Skeletal muscle tissue (tissue), 4 donors: Measurements from ENCODE around the gene TTLL5. TPM values are rescaled to one million over a fixed set of nuclear protein-coding genes. Genes with fewer than 3 reads are reported as not detected.
A peak's percentile ranks its signal among the peaks of the same experiment; 100 is the strongest.

Experiments used
- H3K27ac ChIP-seq: one replicate; pipeline ENCODE4 v1.7.0; 2013; ENCODE audit warnings: mild to moderate bottlenecking, low read depth, low read length, inconsistent platforms
- H3K27me3 ChIP-seq, 3 donors: one replicate each; pipeline ENCODE4 v1.7.0; 2013; ENCODE audit warnings: low read length in 3 of 3; ENCODE audit not compliant: control insufficient read depth in 3 of 3, insufficient read depth in 3 of 3
- H3K36me3 ChIP-seq, 3 donors: one replicate each; pipeline ENCODE4 v1.7.0; 2013; ENCODE audit warnings: low read length in 3 of 3; ENCODE audit not compliant: control insufficient read depth in 3 of 3, insufficient read depth in 3 of 3
- H3K4me1 ChIP-seq, 3 donors: one replicate each; pipeline ENCODE4 v1.7.0; 2013; ENCODE audit warnings: low read length in 3 of 3, mild to moderate bottlenecking in 3 of 3; ENCODE audit not compliant: control insufficient read depth in 3 of 3, insufficient read depth in 3 of 3
- H3K4me3 ChIP-seq, 3 donors: one replicate each; pipeline ENCODE4 v1.7.0; 2013; ENCODE audit warnings: low read length in 3 of 3
- H3K9ac ChIP-seq, 3 donors: one replicate each; pipeline ENCODE4 v1.7.0; 2013; ENCODE audit warnings: low read length in 3 of 3, mild to moderate bottlenecking in 3 of 3, moderate library complexity in 2 of 3, low read depth in 1 of 3
- H3K9me3 ChIP-seq, 3 donors: one replicate each; pipeline ENCODE4 v1.7.0; 2013; ENCODE audit warnings: low read length in 3 of 3; ENCODE audit not compliant: control insufficient read depth in 3 of 3
- total RNA-seq: library from RNA; depleted of rRNA; stranded (reverse); fragments of >200 nt; gene quantifications from one replicate; pipeline ENCODE4 v1.2.3, GENCODE V29; 2014
- donor health status: Osteomylitis.

TTLL5 gene
- total RNA-seq, 1 donor from 2014 or later = 13.6 TPM

GRCh38 chr14:75771595-75771994 is 110.5 kb downstream of the TTLL5 start:
- Histone ChIP-seq H3K27me3 (no peaks in the 10 kb centered on the region), H3K36me3 (peaks cover 0 to 6% (median 0%) of the 10 kb centered on the region in 3 donors), H3K27ac (no peak overlapping the region), H3K4me3 (no peak overlapping the region), H3K9me3 (no peaks in the 10 kb centered on the region), H3K9ac (no peak overlapping the region), H3K4me1 (peaks cover 6 to 11% (median 11%) of the 10 kb centered on the region in 3 donors)

- H3K27ac ChIP-seq = no peak overlapping the region
- no peak overlapping the region for H3K9ac ChIP-seq
- H3K36me3 ChIP-seq = peaks cover 0 to 14% (median 3%) of the 10 kb centered on the region in 3 donors
- H3K9me3 ChIP-seq = no peaks in the 10 kb centered on the region
- H3K27me3 ChIP-seq = no peaks in the 10 kb centered on the region
- H3K4me3 ChIP-seq = no peak overlapping the region
- H3K4me1 ChIP-seq = peaks cover 5 to 7% (median 5%) of the 10 kb centered on the region in 3 donors
These were observed 112.0 kb downstream of the TTLL5 start for GRCh38 chr14:75773046-75773445.

- Histone ChIP-seq H3K9ac (no peak overlapping the region), H3K36me3 (peaks cover 0 to 17% (median 3%) of the 10 kb centered on the region in 3 donors), H3K27ac (no peak overlapping the region), H3K4me3 (no peak overlapping the region), H3K4me1 (peaks cover 7 to 15% (median 7%) of the 10 kb centered on the region in 3 donors), H3K27me3 (no peaks in the 10 kb centered on the region), H3K9me3 (no peaks in the 10 kb centered on the region)
These were observed 120.0 kb downstream of the TTLL5 start for GRCh38 chr14:75781096-75781495.

GRCh38 chr14:75783184-75783583 is 122.1 kb downstream of the TTLL5 start:
- Histone ChIP-seq H3K36me3 (peaks cover 0 to 7% (median 0%) of the 10 kb centered on the region in 3 donors), H3K27ac (peak overlapping the region; percentile 72), H3K4me3 (no peak overlapping the region)

GRCh38 chr14:75783602-75784313 is 122.7 kb downstream of the TTLL5 start:
- Histone ChIP-seq H3K36me3 (peaks cover 0 to 7% (median 0%) of the 10 kb centered on the region in 3 donors), H3K9ac (peak overlapping the region in 1 of 3 donors; percentile 54), H3K4me3 (no peak overlapping the region), H3K27ac (peak overlapping the region; percentile 72), H3K4me1 (peaks cover 7 to 15% (median 7%) of the 10 kb centered on the region in 3 donors), H3K27me3 (no peaks in the 10 kb centered on the region), H3K9me3 (no peaks in the 10 kb centered on the region)

More at GRCh38 chr14:75783184-75783583, 122.1 kb downstream of the TTLL5 start:
- no peak overlapping the region for H3K9ac ChIP-seq
- no peaks in the 10 kb centered on the region for H3K27me3 ChIP-seq
- no peaks in the 10 kb centered on the region for H3K9me3 ChIP-seq
- peaks cover 7 to 15% (median 7%) of the 10 kb centered on the region in 3 donors for H3K4me1 ChIP-seq

- H3K4me1 ChIP-seq = peaks cover 7 to 15% (median 7%) of the 10 kb centered on the region in 3 donors
- peak overlapping the region; percentile 72 for H3K27ac ChIP-seq
- peak overlapping the region in 1 of 3 donors; percentile 54 for H3K9ac ChIP-seq
- peaks cover 0 to 7% (median 0%) of the 10 kb centered on the region in 3 donors for H3K36me3 ChIP-seq
- no peaks in the 10 kb centered on the region for H3K9me3 ChIP-seq
- no peak overlapping the region for H3K4me3 ChIP-seq
- no peaks in the 10 kb centered on the region for H3K27me3 ChIP-seq
These were observed 123.3 kb downstream of the TTLL5 start for GRCh38 chr14:75784314-75784686.

GRCh38 chr14:75793806-75794205 is 132.8 kb downstream of the TTLL5 start:
- H3K9me3 ChIP-seq = no peaks in the 10 kb centered on the region
- H3K4me1 ChIP-seq = peaks cover 0 to 5% (median 0%) of the 10 kb centered on the region in 3 donors
- H3K4me3 ChIP-seq = no peak overlapping the region
- H3K27me3 ChIP-seq = no peaks in the 10 kb centered on the region
- no peak overlapping the region for H3K27ac ChIP-seq
- no peak overlapping the region for H3K9ac ChIP-seq
- no peaks in the 10 kb centered on the region for H3K36me3 ChIP-seq

- Histone ChIP-seq H3K4me1 (peaks cover 0 to 5% (median 0%) of the 10 kb centered on the region in 3 donors), H3K9me3 (no peaks in the 10 kb centered on the region), H3K27ac (no peak overlapping the region), H3K4me3 (no peak overlapping the region), H3K27me3 (no peaks in the 10 kb centered on the region), H3K9ac (no peak overlapping the region), H3K36me3 (no peaks in the 10 kb centered on the region)
These were observed 133.6 kb downstream of the TTLL5 start for GRCh38 chr14:75794615-75795038.

GRCh38 chr14:75800792-75801191 is 139.7 kb downstream of the TTLL5 start:
- Histone ChIP-seq H3K9me3 (no peaks in the 10 kb centered on the region), H3K4me3 (no peak overlapping the region), H3K4me1 (peaks cover 0 to 9% (median 3%) of the 10 kb centered on the region in 3 donors), H3K9ac (no peak overlapping the region), H3K27me3 (no peaks in the 10 kb centered on the region), H3K36me3 (no peaks in the 10 kb centered on the region), H3K27ac (no peak overlapping the region)

GRCh38 chr14:75802486-75802885 is 141.4 kb downstream of the TTLL5 start:
- Histone ChIP-seq H3K27ac (no peak overlapping the region), H3K9ac (no peak overlapping the region), H3K4me3 (no peak overlapping the region), H3K36me3 (no peaks in the 10 kb centered on the region), H3K9me3 (no peaks in the 10 kb centered on the region), H3K4me1 (peaks cover 0 to 18% (median 6%) of the 10 kb centered on the region in 3 donors), H3K27me3 (no peaks in the 10 kb centered on the region)
